Adrenal gland (tissue), 12 donors: ENCODE results near the gene MCM3AP. TPM values are rescaled to one million over a fixed set of nuclear protein-coding genes. Genes with fewer than 3 reads are reported as not detected.

Source experiments
- DNase-seq, 7 donors: peaks; one replicate each; pipeline ENCODE4 v3.0.0-alpha.2; 2019 to 2020
- H3K27ac ChIP-seq, 5 donors: fragments of 200-600 bp; sonication (generic) in 4 of 5; 1 replicate in 3 of 5; 2 replicates in 2 of 5; pipeline versions ENCODE4 v1.5.1 to v1.8.0; 2016 to 2020; ENCODE audit warnings: mild to moderate bottlenecking in 1 of 5
- H3K27me3 ChIP-seq: fragments of 200-600 bp; 2 replicates; pipeline ENCODE4 v1.8.0; 2021
- H3K36me3 ChIP-seq, 2 donors: fragments of 200-600 bp; replicated peaks in 1 of 2; 1 replicate in 1 of 2; 2 replicates in 1 of 2; pipeline versions ENCODE4 v1.5.1 to v1.8.0; 2018 to 2022
- H3K4me1 ChIP-seq, 2 donors: fragments of 200-600 bp; replicated peaks in 1 of 2; 1 replicate in 1 of 2; 2 replicates in 1 of 2; pipeline versions ENCODE4 v1.5.1 to v1.8.0; 2018 to 2021
- H3K4me3 ChIP-seq, 4 donors: fragments of 200-600 bp; sonication (generic) in 3 of 4; one replicate each; pipeline ENCODE4 v1.5.1; 2016 to 2018
- H3K9me3 ChIP-seq, 3 donors: fragments of 200-600 bp; sonication (generic) in 1 of 3; replicated peaks in 1 of 3; 1 replicate in 2 of 3; 2 replicates in 1 of 3; pipeline versions ENCODE4 v1.5.1 to v1.8.0; 2016 to 2021
- CTCF ChIP-seq, 6 experiments: fragments of 450-650 bp in 4 of 6; fragments of 200-600 bp in 2 of 6; sonication (generic) in 1 of 6; IDR thresholded peaks; 1 replicate in 5 of 6; 2 replicates in 1 of 6; pipeline versions ENCODE4 v1.5.1 to v1.8.0; 2016 to 2021; ENCODE audit warnings: antibody characterized with exemption in 6 of 6, mild to moderate bottlenecking in 2 of 6, moderate library complexity in 1 of 6
- POLR2A ChIP-seq, 2 donors: fragments of 450-650 bp; IDR thresholded peaks; one replicate each; pipeline ENCODE4 v1.6.1; 2017; ENCODE audit warnings: antibody characterized with exemption in 2 of 2, mild to moderate bottlenecking in 2 of 2, moderate library complexity in 1 of 2
- WGBS, 4 donors: extraction: QIAGEN DNeasy Blood & Tissue Kit in 2 of 4; methylation state at CpG; one replicate each; pipeline versions ENCODE4 v1.1.5 to v1.1.7; 2013 to 2017; 5-methylcytosine and 5-hydroxymethylcytosine counted together
- intact Hi-C, 2 donors: fragments of 100-400 bp; cut with DNase I; formaldehyde crosslinking; loops; one replicate each; pipeline versions ENCODE4 v1.14.1 to v1.15.0; 2022 to 2023
- polyA plus RNA-seq, 3 donors: library from polyadenylated mRNA; stranded (reverse); fragments of 200-250 nt in 2 of 3; fragments of 350-450 nt in 1 of 3; fragmentation: Illumina TruSeq in 1 of 3; extraction: RNeasy Lipid Tissue Mini Kit (QIAGEN cat#74804) in 1 of 3; gene quantifications; one replicate each; pipeline ENCODE4 v1.2.3, GENCODE V29; 2013 to 2014
- total RNA-seq, 9 donors: library from RNA; depleted of rRNA in 4 of 9; stranded (reverse); fragments of >200 nt in 4 of 9; fragments of 120-200 nt in 1 of 9; fragmentation: NEBNext Ultra II Directional in 1 of 9; extraction: Animal tissue kit (Norgen Biotek cat#: 25700) in 1 of 9; gene quantifications; one replicate each; pipeline versions ENCODE4 v1.1.0 to v1.2.4, GENCODE V29; 2013 to 2023
- donor health status: healthy with polysubstance abuse.
- donor health status: Bipolar disorder and iron deficiency.
- donor health status: DM: yes; HTN: yes; CAD: no.
- donor health status: DM: no; HTN: no; CAD: no.
- donor health status: DM: no; HTN: no; CAD: no.
- donor health status: DM: yes; HTN: yes; CAD: no.

MCM3AP gene
- total and polyA plus RNA-seq, 12 donors: 34.8 to 89.4 (median 70.1) TPM

- peak; percentile 82 to 90 (median 86) for DNase-seq
- 0% methylated on average over 16 to 98 of the region's 98 CpGs; no CpG with 5 or more reads in 1 of the 4 donors for WGBS, 4 donors
- peaks cover 10 to 26% of the 10 kb centered on the region in 2 donors for H3K4me1 ChIP-seq
- H3K36me3 ChIP-seq: peaks cover 0 to 10% of the 10 kb centered on the region in 2 donors
- peak overlapping the region; percentile 43 to 90 (median 58) for H3K4me3 ChIP-seq
- intact Hi-C loops: no loop called here
- TF ChIP-seq CTCF (IDR thresholded peaks at IDR 0.05) (no peak), POLR2A (IDR thresholded peaks at IDR 0.05) (peak; percentile 53 to 60)
- H3K27ac ChIP-seq: peak overlapping the region; percentile 72 to 94 (median 92)
- H3K27me3 ChIP-seq: no peaks in the 10 kb centered on the region
- H3K9me3 ChIP-seq: no peaks in the 10 kb centered on the region
Measured at GRCh38 chr21:46324390-46325072, 39.1 kb upstream of the MCM3AP start.

DNA sequence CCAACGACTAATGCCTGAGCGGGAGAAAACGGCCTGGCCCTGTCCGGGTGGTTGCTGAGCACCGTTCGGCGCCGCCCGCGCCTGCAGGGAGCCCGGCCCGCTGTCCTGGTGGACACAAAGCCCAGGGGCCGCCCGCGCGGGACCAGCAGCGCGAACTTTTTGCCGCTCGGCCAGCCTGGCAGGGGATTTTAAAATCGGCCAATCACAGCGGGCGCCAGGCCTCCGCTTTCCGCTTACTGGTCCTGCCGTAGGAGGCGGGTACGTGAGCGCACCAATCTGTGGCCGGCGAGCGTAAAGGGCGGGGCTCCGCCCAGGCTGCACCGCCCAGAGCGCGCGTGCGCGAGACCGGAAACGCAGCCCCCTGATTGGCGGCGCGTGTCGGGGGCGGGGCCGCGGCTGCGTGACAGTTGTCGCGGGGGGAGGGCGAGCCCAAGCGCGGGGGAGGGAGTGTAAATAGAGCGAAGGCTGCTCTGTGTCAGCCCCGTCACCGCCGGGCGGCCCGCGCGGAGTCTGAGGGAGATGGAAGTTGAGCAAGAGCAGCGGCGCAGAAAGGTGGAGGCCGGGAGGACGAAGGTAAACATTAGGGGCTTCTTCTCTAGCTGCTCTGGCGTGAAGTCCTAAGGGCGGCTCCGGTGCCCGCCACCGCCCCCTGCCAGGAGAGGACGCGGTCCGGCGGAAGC, 38.4 kb upstream of the MCM3AP start, which contains the start of the genes C21orf58 and PCNT:
C21orf58 (minus strand) TSS at position 161 of the 680 bp plus-strand sequence. CDS start 1,132 bp downstream, outside the sequence.
PCNT (plus strand) TSS at position 447 of the 680 bp plus-strand sequence; CDS start at position 520, 73 bp downstream.
- WGBS, 4 donors: 0 to 1% (median 0%) methylated on average over 2 to 76 of the region's 76 CpGs
- Histone ChIP-seq H3K4me3 (peak within 1 kb of the TSS; percentile 43 to 90 (median 58)), H3K27me3 (no peaks in the 10 kb centered on the region), H3K4me1 (peaks cover 10 to 26% of the 10 kb centered on the region in 2 donors), H3K9me3 (no peaks in the 10 kb centered on the region), H3K36me3 (peaks cover 0 to 7% of the 10 kb centered on the region in 2 donors), H3K27ac (peak within 1 kb of the TSS; percentile 72 to 94 (median 92))
- peak; percentile 98 to 99 (median 98) for DNase-seq
- TF ChIP-seq CTCF (IDR thresholded peaks at IDR 0.05): no peak
- no peak for TF ChIP-seq POLR2A (IDR thresholded peaks at IDR 0.05)
- intact Hi-C loops: no loop called here

- Histone ChIP-seq H3K27me3 (no peaks in the 10 kb centered on the region), H3K36me3 (peaks cover 0 to 2% of the 10 kb centered on the region in 2 donors), H3K4me3 (peak overlapping the region in 2 of 4 donors; percentile 68 to 90), H3K9me3 (no peaks in the 10 kb centered on the region), H3K27ac (peak overlapping the region in 2 of 5 donors; percentile 92 to 94), H3K4me1 (peaks cover 10 to 26% of the 10 kb centered on the region in 2 donors)
- no peak for TF ChIP-seq CTCF (IDR thresholded peaks at IDR 0.05)
- no peak for TF ChIP-seq POLR2A (IDR thresholded peaks at IDR 0.05)
- 0 to 4% (median 1%) methylated on average over 5 to 34 of the region's 34 CpGs for WGBS, 4 donors
- intact Hi-C loops: no loop called here
- DNase-seq: peak in 4 of 7 donors; percentile 22 to 63 (median 28)
Measured at GRCh38 chr21:46323227-46323709, 37.9 kb upstream of the MCM3AP start.
